GM12878 (cell line): ENCODE data around the gene EHD1. TPM values are rescaled to one million over a fixed set of nuclear protein-coding genes. Genes with fewer than 3 reads are reported as not detected.

ENCODE experiments used
- ATAC-seq: fragments of 200-7000 bp; cut with Tn5 transposase; 3 replicates; pipeline ENCODE4 v1.9.1; 2020; ENCODE audit warnings: mild to moderate bottlenecking, moderate library complexity
- BruUV-seq: library from RNA; stranded (reverse); fragments of 400-500 nt; replicated peaks from 2 replicates; lab custom pipeline; 2021; lab: Mats Ljungman, UMichigan
- CTCF ChIA-PET: fragments of 300-600 bp; sonication (Branson Sonifier 250); formaldehyde crosslinking; extraction: SDS; loops from one replicate; lab custom pipeline; 2021; ENCODE audit warnings: inconsistent platforms; lab: Yijun Ruan, JAX
- POLR2A ChIA-PET: fragments of 350-600 bp; formaldehyde crosslinking; extraction: SDS; loops from one replicate; lab custom pipeline; 2021; ENCODE audit warnings: inconsistent platforms; lab: Charles Lee
- RAD21 ChIA-PET: fragments of 300-600 bp; sonication (Branson Sonifier 250); formaldehyde crosslinking; loops from one replicate; lab custom pipeline; 2023; ENCODE audit warnings: antibody characterized with exemption; ENCODE audit not compliant: unreplicated experiment; lab: Charles Lee
- SMC1A ChIA-PET: fragments of 300-600 bp; sonication (Branson Sonifier 250); formaldehyde crosslinking; loops from one replicate; lab custom pipeline; 2023; ENCODE audit not compliant: unreplicated experiment, uncharacterized antibody; lab: Charles Lee
- DNase-seq: peaks from one replicate; pipeline ENCODE4 v3.0.0-alpha.2; 2011; ENCODE audit warnings: low read depth, low spot score
- FAIRE-seq: peaks from 3 replicates; lab custom pipeline; 2011; peaks lifted over from hg19 to GRCh38; lab: Jason Lieb, UNC
- H2AFZ ChIP-seq: 2 replicates; pipeline ENCODE4 v1.6.0; 2011; ENCODE audit warnings: low read depth, low read length, control low read depth; ENCODE audit not compliant: control insufficient read depth
- H3K27ac ChIP-seq: 2 replicates; pipeline ENCODE4 v1.5.1; 2011; ENCODE audit warnings: control low read depth; ENCODE audit not compliant: control insufficient read depth, insufficient read depth
- H3K27me3 ChIP-seq, 2 experiments: replicated peaks in 1 of 2; 2 replicates each; pipeline versions ENCODE4 v1.6.0 to v1.6.1; 2011; ENCODE audit warnings: low read length in 1 of 2; ENCODE audit not compliant: control insufficient read depth in 2 of 2, insufficient read depth in 2 of 2
- H3K36me3 ChIP-seq, 2 experiments: 2 replicates each; pipeline ENCODE4 v1.5.1; 2011; ENCODE audit warnings: low read length in 1 of 2; ENCODE audit not compliant: control insufficient read depth in 2 of 2, insufficient read depth in 2 of 2
- H3K4me1 ChIP-seq: 2 replicates; pipeline ENCODE4 v1.6.1; 2011; ENCODE audit warnings: mild to moderate bottlenecking, low read length, moderate library complexity, mixed read lengths; ENCODE audit not compliant: control insufficient read depth, insufficient read depth
- H3K4me2 ChIP-seq: 2 replicates; pipeline ENCODE4 v1.6.0; 2011; ENCODE audit warnings: control low read depth; ENCODE audit not compliant: control insufficient read depth, insufficient read depth
- H3K4me3 ChIP-seq: fragments of 200-600 bp; sonication (generic); 2 replicates; pipeline ENCODE4 v1.5.1; 2016
- H3K79me2 ChIP-seq: 2 replicates; pipeline ENCODE4 v1.6.0; 2011; ENCODE audit warnings: low read length; ENCODE audit not compliant: control insufficient read depth, insufficient read depth
- H3K9ac ChIP-seq: 2 replicates; pipeline ENCODE4 v1.8.0; 2011; ENCODE audit warnings: low read length, control low read depth, mixed read lengths; ENCODE audit not compliant: control insufficient read depth, insufficient read depth
- H3K9me3 ChIP-seq: replicated peaks from 3 replicates; pipeline ENCODE4 v1.5.1; 2011; ENCODE audit warnings: mild to moderate bottlenecking, low read length; ENCODE audit not compliant: control insufficient read depth, insufficient read depth
- H4K20me1 ChIP-seq: 2 replicates; pipeline ENCODE4 v1.6.0; 2011; ENCODE audit not compliant: control insufficient read depth, insufficient read depth
- BMI1 ChIP-seq: fragments of 450-650 bp; IDR thresholded peaks from 2 replicates; pipeline ENCODE4 v1.6.1; 2016; ENCODE audit warnings: mild to moderate bottlenecking, moderate library complexity, borderline replicate concordance
- CEBPB ChIP-seq, 2 experiments: fragments of 150-350 bp in 1 of 2; IDR thresholded peaks; 2 replicates each; pipeline ENCODE4 v1.6.1; 2012 to 2014; ENCODE audit warnings: low read depth in 2 of 2, low read length in 2 of 2, borderline replicate concordance in 1 of 2, inconsistent platforms in 1 of 2
- HDAC6 ChIP-seq: fragments of 200-600 bp; sonication (generic); IDR thresholded peaks from one replicate; pipeline ENCODE4 v1.8.0; 2017; ENCODE audit warnings: antibody characterized with exemption; ENCODE audit not compliant: unreplicated experiment
- NFIC ChIP-seq: IDR thresholded peaks from 2 replicates; pipeline ENCODE4 v1.6.1; 2012; ENCODE audit warnings: low read depth, mild to moderate bottlenecking, inconsistent platforms, low read length, moderate library complexity
- PAX5 ChIP-seq: IDR thresholded peaks from 2 replicates; pipeline ENCODE4 v1.6.1; 2011; ENCODE audit warnings: low read depth, low read length, borderline replicate concordance
- SIN3A ChIP-seq: IDR thresholded peaks from 2 replicates; pipeline ENCODE4 v1.6.1; 2012; ENCODE audit warnings: low read depth, low read length, improper control_type of control experiment
- ZSCAN29 ChIP-seq: fragments of 450-650 bp; IDR thresholded peaks from 2 replicates; pipeline ENCODE4 v1.6.1; 2017; ENCODE audit warnings: mild to moderate bottlenecking, moderate library complexity
- ZZZ3 ChIP-seq: IDR thresholded peaks from 2 replicates; pipeline ENCODE4 v1.6.1; 2011; ENCODE audit warnings: low read depth; ENCODE audit not compliant: control insufficient read depth, insufficient read length
- WGBS: methylation state at CpG from one replicate; pipeline ENCODE4 v1.1.6; 2016; ENCODE audit warnings: low lambda C conversion rate; ENCODE audit not compliant: insufficient replicate concordance, insufficient coverage; ENCODE audit errors: missing lambda C conversion rate; 5-methylcytosine and 5-hydroxymethylcytosine counted together
- in situ Hi-C: fragments of 300-500 bp; cut with MboI; formaldehyde crosslinking; loops from 9 replicates; pipeline ENCODE4 v1.14.3; 2018; ENCODE audit warnings: mixed read lengths
- intact Hi-C: fragments of 100-400 bp; cut with micrococcal nuclease; formaldehyde crosslinking; loops from one replicate; pipeline ENCODE4 v1.14.2; 2022; ENCODE audit not compliant: unreplicated experiment
- polyA plus RNA-seq, 11 experiments: library from polyadenylated mRNA; depleted of rRNA in 4 of 11; unstranded in 6 of 11; stranded (reverse) in 5 of 11; fragments of >200 nt; fragmentation: Nextera tagmentation in 4 of 11; fragmentation: Illumina TruSeq in 1 of 11; extraction: Ambion mirVana in 4 of 11; extraction: Trizol in 1 of 11; gene quantifications; 1 replicate in 1 of 11; 2 replicates in 10 of 11; pipeline versions ENCODE4 v1.2.1 to v1.2.3, GENCODE V29; 2011 to 2016; ENCODE audit warnings: inconsistent platforms in 2 of 11, missing spikeins in 2 of 11, low read depth in 1 of 11
- total RNA-seq, 4 experiments: library from RNA; depleted of rRNA in 3 of 4; stranded (reverse); fragments of >200 nt in 3 of 4; fragmentation: Illumina TruSeq in 1 of 4; extraction: Trizol in 1 of 4; gene quantifications; 2 replicates each; pipeline versions ENCODE4 v1.2.1 to v1.2.3, GENCODE V29; 2013 to 2021

The EHD1 gene
- total and polyA plus RNA-seq, 10 of the 15 experiments (the other 5 are each of a cell fraction or from before 2014, with no cell fraction given), result 1.0 to 165 (median 66.5) TPM

DNA sequence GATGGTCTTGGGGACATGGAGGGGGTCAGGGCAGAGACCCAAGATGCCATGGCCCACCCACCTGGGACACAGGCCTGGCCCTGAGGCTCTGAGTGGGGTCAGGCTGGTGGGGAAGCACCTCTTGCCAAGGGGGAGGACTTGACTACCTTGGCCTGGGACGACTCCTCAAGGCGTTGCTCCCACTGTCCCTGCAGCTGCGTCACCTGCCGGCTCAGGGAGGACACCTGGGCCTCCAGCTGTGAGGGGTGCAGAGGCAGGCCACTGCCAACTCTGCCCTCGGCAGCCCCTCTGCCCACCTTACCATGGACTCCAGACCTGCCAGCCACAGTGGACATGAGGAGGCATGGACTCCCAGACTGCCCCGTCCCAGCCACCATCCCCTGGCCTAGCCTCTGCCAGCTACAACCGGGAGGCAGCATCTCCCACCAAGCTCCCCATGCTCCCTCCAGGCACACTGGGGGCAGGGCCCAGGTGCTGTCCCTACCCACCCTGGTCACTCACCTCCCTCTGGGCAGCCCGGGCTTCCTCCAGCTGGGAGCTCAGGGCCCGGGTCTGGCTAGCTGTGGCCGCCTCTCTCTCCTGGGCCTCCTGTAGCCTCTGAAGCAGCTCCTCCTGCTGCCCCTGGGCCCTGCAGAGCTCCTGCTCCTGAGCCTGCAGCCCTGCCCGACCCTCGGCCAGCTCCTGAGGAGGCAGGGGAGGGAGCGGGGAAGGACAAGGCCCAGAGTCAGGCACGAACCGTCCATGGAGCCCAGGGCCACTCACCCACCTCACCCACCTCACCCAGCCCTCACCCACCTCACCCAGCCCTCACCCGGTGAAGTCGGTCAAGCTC lies 42.6 kb downstream of the EHD1 start:
- Histone ChIP-seq H3K9me3 (no peaks in the 10 kb centered on the region), H3K27ac (no peak overlapping the region), H4K20me1 (no peaks in the 10 kb centered on the region), H3K79me2 (no peaks in the 10 kb centered on the region), H3K9ac (no peak overlapping the region), H3K27me3 (no peaks in the 10 kb centered on the region), H3K4me3 (no peak overlapping the region), H3K36me3 (no peaks in the 10 kb centered on the region), H3K4me2 (no peak overlapping the region), H3K4me1 (peaks cover 3% of the 10 kb centered on the region; the same call in 1 of the 2 replicates), H2AFZ (no peak overlapping the region)
- in situ Hi-C loops (no loop called here), intact Hi-C loops (no loop called here)
- DNase-seq (no peak), FAIRE-seq (no peak), ATAC-seq (no peak)
- BruUV-seq, result no TSS peak
- TF ChIP-seq ZSCAN29, result no peak
- no peak for TF ChIP-seq PAX5
- TF ChIP-seq NFIC, result no peak
- TF ChIP-seq CEBPB (IDR thresholded peaks at IDR 0.05; ENCODE audit: borderline replicate concordance in 1 of 2, low read depth in 2 of 2, low read length in 2 of 2), result no peak
- TF ChIP-seq BMI1, result no peak
- no peak for TF ChIP-seq SIN3A
- no peak for TF ChIP-seq HDAC6
- no peak for TF ChIP-seq ZZZ3
- WGBS, result 44% methylated on average over 14 of the region's 17 CpGs
- SMC1A ChIA-PET, result no interaction called here
- RAD21 ChIA-PET, result interaction anchor here (0.6 to 1.3 kb wide), 3 partner anchors 12 to 440 kb away, joined by 3 to 4 read pairs (median 3); no protein-coding TSS in a partner anchor
- POLR2A ChIA-PET, result interaction anchor here (0.7 kb wide), 1 partner anchor 37 kb away, joined by 3 read pairs; no protein-coding TSS in a partner anchor
- CTCF ChIA-PET, result interaction anchor here (0.8 to 1.1 kb wide), 2 partner anchors 8 to 13 kb away, joined by 3 to 4 read pairs; partner anchors contain the start of gene CDC42BPG
